ENCODE results near the gene PRCC. TPM values are rescaled to one million over a fixed set of nuclear protein-coding genes. Genes with fewer than 3 reads are reported as not detected.

PRCC gene
- total RNA-seq, 1 donor from 2014 or later = 93.2 TPM

DNA sequence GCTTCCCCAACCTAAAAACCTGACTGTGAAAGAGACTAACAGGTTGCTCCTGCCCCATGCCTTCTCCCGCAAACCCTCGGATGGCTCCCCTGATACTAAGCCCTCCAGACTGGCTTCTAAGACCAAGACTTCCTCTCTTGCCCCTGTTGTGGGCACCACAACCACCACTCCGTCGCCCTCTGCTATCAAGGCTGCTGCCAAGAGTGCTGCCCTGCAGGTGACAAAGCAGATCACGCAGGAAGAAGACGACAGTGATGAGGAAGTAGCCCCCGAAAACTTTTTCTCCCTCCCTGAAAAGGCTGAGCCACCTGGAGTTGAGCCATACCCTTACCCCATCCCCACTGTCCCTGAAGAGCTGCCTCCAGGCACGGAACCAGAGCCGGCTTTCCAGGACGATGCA lies 19.3 kb downstream of the PRCC start:
- no peaks in the 10 kb centered on the region for H3K4me1 Mint-ChIP-seq (ENCODE audit: low read depth)
- peaks cover 21% of the 10 kb centered on the region for H3K36me3 Mint-ChIP-seq (ENCODE audit: insufficient read depth)
- peak overlapping the region; percentile 67 for H3K27ac Mint-ChIP-seq
- no peak overlapping the region for H3K4me3 Mint-ChIP-seq (ENCODE audit: low read depth)
- H3K9me3 Mint-ChIP-seq (ENCODE audit: low read depth) = no peaks in the 10 kb centered on the region
- no peaks in the 10 kb centered on the region for H3K27me3 Mint-ChIP-seq
- no peak for TF ChIP-seq CTCF (IDR thresholded peaks at IDR 0.05; ENCODE audit: unreplicated experiment)
- DNase-seq (ENCODE audit: low spot score, unreplicated experiment) = no peak

- no peak overlapping the region for H3K4me3 Mint-ChIP-seq (ENCODE audit: low read depth)
- no peak for TF ChIP-seq CTCF (IDR thresholded peaks at IDR 0.05; ENCODE audit: unreplicated experiment)
- no peaks in the 10 kb centered on the region for H3K9me3 Mint-ChIP-seq (ENCODE audit: low read depth)
- no peak for DNase-seq (ENCODE audit: low spot score, unreplicated experiment)
- no peaks in the 10 kb centered on the region for H3K4me1 Mint-ChIP-seq (ENCODE audit: low read depth)
- peaks cover 19% of the 10 kb centered on the region for H3K36me3 Mint-ChIP-seq (ENCODE audit: insufficient read depth)
- H3K27ac Mint-ChIP-seq = no peak overlapping the region
- no peaks in the 10 kb centered on the region for H3K27me3 Mint-ChIP-seq
Measured at GRCh38 chr1:156788136-156788535, 20.8 kb downstream of the PRCC start.

GRCh38 chr1:156789621-156790318 lies 22.4 kb downstream of the PRCC start:
- Mint-ChIP-seq H3K27me3 (no peaks in the 10 kb centered on the region), H3K4me1 (ENCODE audit: low read depth) (no peaks in the 10 kb centered on the region), H3K36me3 (ENCODE audit: insufficient read depth) (peaks cover 26% of the 10 kb centered on the region), H3K27ac (no peak overlapping the region), H3K4me3 (ENCODE audit: low read depth) (no peak overlapping the region), H3K9me3 (ENCODE audit: low read depth) (no peaks in the 10 kb centered on the region)
- no peak for TF ChIP-seq CTCF (IDR thresholded peaks at IDR 0.05; ENCODE audit: unreplicated experiment)
- DNase-seq (ENCODE audit: low spot score, unreplicated experiment) = no peak

- peaks cover 27% of the 10 kb centered on the region for H3K36me3 Mint-ChIP-seq (ENCODE audit: insufficient read depth)
Measured at GRCh38 chr1:156794506-156795373, 27.4 kb downstream of the PRCC start.

More at GRCh38 chr1:156794506-156795373, 27.4 kb downstream of the PRCC start:
- H3K9me3 Mint-ChIP-seq (ENCODE audit: low read depth) = no peaks in the 10 kb centered on the region
- no peaks in the 10 kb centered on the region for H3K4me1 Mint-ChIP-seq (ENCODE audit: low read depth)
- H3K27ac Mint-ChIP-seq = no peak overlapping the region
- no peak for DNase-seq (ENCODE audit: low spot score, unreplicated experiment)
- no peak overlapping the region for H3K4me3 Mint-ChIP-seq (ENCODE audit: low read depth)
- TF ChIP-seq CTCF (IDR thresholded peaks at IDR 0.05; ENCODE audit: unreplicated experiment) = no peak
- no peaks in the 10 kb centered on the region for H3K27me3 Mint-ChIP-seq
